ENCODE results near the gene OSBPL2. TPM values are rescaled to one million over a fixed set of nuclear protein-coding genes. Genes with fewer than 3 reads are reported as not detected.

OSBPL2 gene
- total RNA-seq, 1 experiment from 2014 or later = 49.5 TPM

DNA sequence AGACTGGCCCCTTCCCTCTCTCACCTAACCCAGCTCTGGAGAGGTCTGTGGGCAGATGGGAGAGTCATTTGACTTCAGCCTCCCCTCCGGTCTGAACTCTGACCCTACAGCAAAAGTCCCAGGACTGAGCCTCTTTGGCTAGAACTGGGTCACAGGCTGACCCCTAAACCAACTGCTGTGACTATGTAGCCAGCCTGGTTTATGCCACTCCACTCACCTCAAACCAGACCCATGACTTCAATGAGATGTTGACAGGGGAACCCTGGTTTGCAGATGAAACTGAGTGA is 864 bp upstream of the OSBPL2 start (continued):
- TF ChIP-seq, protein P1, sequence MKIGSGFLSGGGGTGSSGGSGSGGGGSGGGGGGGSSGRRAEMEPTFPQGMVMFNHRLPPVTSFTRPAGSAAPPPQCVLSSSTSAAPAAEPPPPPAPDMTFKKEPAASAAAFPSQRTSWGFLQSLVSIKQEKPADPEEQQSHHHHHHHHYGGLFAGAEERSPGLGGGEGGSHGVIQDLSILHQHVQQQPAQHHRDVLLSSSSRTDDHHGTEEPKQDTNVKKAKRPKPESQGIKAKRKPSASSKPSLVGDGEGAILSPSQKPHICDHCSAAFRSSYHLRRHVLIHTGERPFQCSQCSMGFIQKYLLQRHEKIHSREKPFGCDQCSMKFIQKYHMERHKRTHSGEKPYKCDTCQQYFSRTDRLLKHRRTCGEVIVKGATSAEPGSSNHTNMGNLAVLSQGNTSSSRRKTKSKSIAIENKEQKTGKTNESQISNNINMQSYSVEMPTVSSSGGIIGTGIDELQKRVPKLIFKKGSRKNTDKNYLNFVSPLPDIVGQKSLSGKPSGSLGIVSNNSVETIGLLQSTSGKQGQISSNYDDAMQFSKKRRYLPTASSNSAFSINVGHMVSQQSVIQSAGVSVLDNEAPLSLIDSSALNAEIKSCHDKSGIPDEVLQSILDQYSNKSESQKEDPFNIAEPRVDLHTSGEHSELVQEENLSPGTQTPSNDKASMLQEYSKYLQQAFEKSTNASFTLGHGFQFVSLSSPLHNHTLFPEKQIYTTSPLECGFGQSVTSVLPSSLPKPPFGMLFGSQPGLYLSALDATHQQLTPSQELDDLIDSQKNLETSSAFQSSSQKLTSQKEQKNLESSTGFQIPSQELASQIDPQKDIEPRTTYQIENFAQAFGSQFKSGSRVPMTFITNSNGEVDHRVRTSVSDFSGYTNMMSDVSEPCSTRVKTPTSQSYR (CRISPR knock-in tag; IDR thresholded peaks at IDR 0.05) = no peak
- TF ChIP-seq SP1 (CRISPR knock-in tag; conservative IDR thresholded peaks at IDR 0.05) (no peak), ZNF423 (CRISPR knock-in tag; IDR thresholded peaks at IDR 0.05) (no peak), OVOL2 (CRISPR knock-in tag; IDR thresholded peaks at IDR 0.05; ENCODE audit: borderline replicate concordance) (no peak)

DNA sequence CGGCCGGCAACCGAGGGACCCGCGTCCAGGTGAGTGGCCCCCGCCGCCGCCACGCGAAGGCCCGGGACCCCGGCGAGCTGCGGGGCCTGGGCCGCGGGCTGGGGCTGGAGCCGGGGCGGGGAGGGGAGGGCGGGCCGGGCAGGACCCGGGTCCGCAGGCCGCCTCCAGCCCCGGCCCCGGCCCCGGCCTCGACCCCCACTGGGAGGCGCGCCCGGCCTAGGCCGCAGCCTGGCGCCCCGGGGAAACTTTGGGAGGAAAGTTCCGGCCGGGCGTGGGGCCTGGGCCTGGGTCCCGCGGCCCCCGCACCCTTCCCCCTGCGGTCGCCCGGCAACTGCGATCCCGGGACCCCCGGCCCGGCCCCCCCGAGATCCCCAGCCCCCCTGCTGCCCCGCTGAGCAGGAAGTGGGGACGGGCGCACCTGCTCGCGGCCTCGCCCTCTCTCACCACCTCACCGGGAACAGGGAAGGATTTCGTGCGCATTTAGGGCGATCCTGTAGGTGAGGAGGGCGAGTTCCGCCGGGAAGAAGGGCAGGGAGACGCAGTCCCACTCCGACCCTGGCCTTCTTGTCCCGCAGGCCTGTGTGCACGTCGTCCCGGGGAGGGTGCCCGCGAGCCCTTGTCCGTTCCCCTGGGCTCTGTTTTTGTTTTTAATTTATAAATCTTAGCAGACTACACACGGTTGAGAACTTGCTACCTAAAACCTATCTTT is 402 bp downstream of the OSBPL2 start:
- H3K36me3 Mint-ChIP-seq = peaks cover 6% of the 10 kb centered on the region
- CTCF ChIA-PET = interaction anchor here (0.5 to 1.0 kb wide), 5 partner anchors 29 to 144 kb away, joined by 3 to 4 read pairs (median 4); no protein-coding TSS in a partner anchor
- TF ChIP-seq, protein P2, sequence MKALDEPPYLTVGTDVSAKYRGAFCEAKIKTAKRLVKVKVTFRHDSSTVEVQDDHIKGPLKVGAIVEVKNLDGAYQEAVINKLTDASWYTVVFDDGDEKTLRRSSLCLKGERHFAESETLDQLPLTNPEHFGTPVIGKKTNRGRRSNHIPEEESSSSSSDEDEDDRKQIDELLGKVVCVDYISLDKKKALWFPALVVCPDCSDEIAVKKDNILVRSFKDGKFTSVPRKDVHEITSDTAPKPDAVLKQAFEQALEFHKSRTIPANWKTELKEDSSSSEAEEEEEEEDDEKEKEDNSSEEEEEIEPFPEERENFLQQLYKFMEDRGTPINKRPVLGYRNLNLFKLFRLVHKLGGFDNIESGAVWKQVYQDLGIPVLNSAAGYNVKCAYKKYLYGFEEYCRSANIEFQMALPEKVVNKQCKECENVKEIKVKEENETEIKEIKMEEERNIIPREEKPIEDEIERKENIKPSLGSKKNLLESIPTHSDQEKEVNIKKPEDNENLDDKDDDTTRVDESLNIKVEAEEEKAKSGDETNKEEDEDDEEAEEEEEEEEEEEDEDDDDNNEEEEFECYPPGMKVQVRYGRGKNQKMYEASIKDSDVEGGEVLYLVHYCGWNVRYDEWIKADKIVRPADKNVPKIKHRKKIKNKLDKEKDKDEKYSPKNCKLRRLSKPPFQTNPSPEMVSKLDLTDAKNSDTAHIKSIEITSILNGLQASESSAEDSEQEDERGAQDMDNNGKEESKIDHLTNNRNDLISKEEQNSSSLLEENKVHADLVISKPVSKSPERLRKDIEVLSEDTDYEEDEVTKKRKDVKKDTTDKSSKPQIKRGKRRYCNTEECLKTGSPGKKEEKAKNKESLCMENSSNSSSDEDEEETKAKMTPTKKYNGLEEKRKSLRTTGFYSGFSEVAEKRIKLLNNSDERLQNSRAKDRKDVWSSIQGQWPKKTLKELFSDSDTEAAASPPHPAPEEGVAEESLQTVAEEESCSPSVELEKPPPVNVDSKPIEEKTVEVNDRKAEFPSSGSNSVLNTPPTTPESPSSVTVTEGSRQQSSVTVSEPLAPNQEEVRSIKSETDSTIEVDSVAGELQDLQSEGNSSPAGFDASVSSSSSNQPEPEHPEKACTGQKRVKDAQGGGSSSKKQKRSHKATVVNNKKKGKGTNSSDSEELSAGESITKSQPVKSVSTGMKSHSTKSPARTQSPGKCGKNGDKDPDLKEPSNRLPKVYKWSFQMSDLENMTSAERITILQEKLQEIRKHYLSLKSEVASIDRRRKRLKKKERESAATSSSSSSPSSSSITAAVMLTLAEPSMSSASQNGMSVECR (CRISPR knock-in tag; IDR thresholded peaks at IDR 0.05; ENCODE audit: borderline replicate concordance) = 0 out of 2 replicates have a peak, but pooled peaks have one; percentile 5
- TF ChIP-seq, protein P3, sequence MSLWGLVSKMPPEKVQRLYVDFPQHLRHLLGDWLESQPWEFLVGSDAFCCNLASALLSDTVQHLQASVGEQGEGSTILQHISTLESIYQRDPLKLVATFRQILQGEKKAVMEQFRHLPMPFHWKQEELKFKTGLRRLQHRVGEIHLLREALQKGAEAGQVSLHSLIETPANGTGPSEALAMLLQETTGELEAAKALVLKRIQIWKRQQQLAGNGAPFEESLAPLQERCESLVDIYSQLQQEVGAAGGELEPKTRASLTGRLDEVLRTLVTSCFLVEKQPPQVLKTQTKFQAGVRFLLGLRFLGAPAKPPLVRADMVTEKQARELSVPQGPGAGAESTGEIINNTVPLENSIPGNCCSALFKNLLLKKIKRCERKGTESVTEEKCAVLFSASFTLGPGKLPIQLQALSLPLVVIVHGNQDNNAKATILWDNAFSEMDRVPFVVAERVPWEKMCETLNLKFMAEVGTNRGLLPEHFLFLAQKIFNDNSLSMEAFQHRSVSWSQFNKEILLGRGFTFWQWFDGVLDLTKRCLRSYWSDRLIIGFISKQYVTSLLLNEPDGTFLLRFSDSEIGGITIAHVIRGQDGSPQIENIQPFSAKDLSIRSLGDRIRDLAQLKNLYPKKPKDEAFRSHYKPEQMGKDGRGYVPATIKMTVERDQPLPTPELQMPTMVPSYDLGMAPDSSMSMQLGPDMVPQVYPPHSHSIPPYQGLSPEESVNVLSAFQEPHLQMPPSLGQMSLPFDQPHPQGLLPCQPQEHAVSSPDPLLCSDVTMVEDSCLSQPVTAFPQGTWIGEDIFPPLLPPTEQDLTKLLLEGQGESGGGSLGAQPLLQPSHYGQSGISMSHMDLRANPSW (CRISPR knock-in tag; conservative IDR thresholded peaks at IDR 0.05; ENCODE audit: low read depth) = no peak
- TF ChIP-seq NFYB (CRISPR knock-in tag; conservative IDR thresholded peaks at IDR 0.05; ENCODE audit: low read depth) = 0 out of 2 replicates have a peak, but pooled peaks have one; percentile 7
- ATAC-seq (no peak), DNase-seq (ENCODE audit: low spot score) (no peak)
- peaks cover 15% of the 10 kb centered on the region for H3K4me1 Mint-ChIP-seq
- peak overlapping the region; percentile 36; the same call in 1 of the 2 replicates for H3K27ac Mint-ChIP-seq
- no peaks in the 10 kb centered on the region for H3K27me3 Mint-ChIP-seq (ENCODE audit: low read depth)
- H3K9me3 Mint-ChIP-seq = peaks cover 2% of the 10 kb centered on the region
- H3K4me3 Mint-ChIP-seq = peak overlapping the region; percentile 84
- POLR2A ChIA-PET = interaction anchor here (0.7 kb wide), 1 partner anchor 128 kb away, joined by 4 read pairs; no protein-coding TSS in a partner anchor

DNA sequence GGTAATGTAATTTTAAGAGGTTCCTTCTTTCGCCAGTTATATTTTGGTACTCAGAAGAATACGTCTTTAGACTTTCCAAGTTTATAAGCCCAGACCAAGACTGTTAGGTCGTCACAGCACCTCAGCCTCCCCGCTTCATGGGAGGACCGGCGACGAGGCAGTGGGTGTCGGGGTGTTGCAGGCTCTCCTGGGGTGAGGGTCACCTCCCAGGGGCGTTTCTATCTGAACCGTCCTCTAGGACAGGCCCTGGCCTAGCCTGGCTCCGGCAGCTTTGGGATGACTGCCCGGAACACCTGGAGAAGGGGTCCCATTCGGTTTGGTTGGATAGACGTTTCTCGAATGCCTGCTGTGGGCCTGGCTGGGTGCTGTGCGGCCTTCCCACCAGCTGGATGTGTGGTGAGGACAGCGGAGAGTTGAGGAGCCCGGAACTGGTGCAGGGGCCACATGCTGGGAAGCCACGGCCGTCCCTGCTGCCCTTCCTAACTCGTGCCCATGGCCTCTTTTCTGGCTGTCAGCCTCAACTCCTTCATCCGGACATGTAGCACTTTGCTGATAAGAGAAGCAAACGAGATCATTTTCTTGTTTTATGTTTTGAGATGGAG is 1.1 kb downstream of the OSBPL2 start:
- peak overlapping the region; percentile 84 for H3K4me3 Mint-ChIP-seq
- H3K9me3 Mint-ChIP-seq = no peaks in the 10 kb centered on the region
- TF ChIP-seq ZNF263 (CRISPR knock-in tag; IDR thresholded peaks at IDR 0.05; ENCODE audit: low read depth) = no peak
- TF ChIP-seq NFYB (CRISPR knock-in tag; conservative IDR thresholded peaks at IDR 0.05; ENCODE audit: low read depth) = 0 out of 2 replicates have a peak, but pooled peaks have one; percentile 2
- ChIA-PET POLR2A (no interaction called here), CTCF (no interaction called here)
- peaks cover 17% of the 10 kb centered on the region for H3K4me1 Mint-ChIP-seq
- ATAC-seq (no peak), DNase-seq (ENCODE audit: low spot score) (no peak)
- peaks cover 6% of the 10 kb centered on the region for H3K36me3 Mint-ChIP-seq
- H3K27ac Mint-ChIP-seq = peak overlapping the region; percentile 36; the same call in 1 of the 2 replicates
- no peaks in the 10 kb centered on the region for H3K27me3 Mint-ChIP-seq (ENCODE audit: low read depth)

All from WTC11 (cell line).